CD1c-positive myeloid dendritic cell (primary cell): Measurements from ENCODE around the gene TP53BP2.
A peak's percentile ranks its signal among the peaks of the same experiment; 100 is the strongest.
"Not testable (repeated sequence)": the region's sequence is repeated elsewhere in the genome, so short reads cannot be mapped to it uniquely, and the experiment has no call there.

Experiments
- DNase-seq: peaks from one replicate; pipeline ENCODE4 v3.0.0-alpha.2; 2016; ENCODE audit errors: extremely low spot score

TP53BP2 gene

GRCh38 chr1:223831755-223832636 lies 13.8 kb downstream of the TP53BP2 start:
- peak; percentile 91 for DNase-seq

GRCh38 chr1:223829678-223830077 lies 16.1 kb downstream of the TP53BP2 start:
- peak; percentile 51 for DNase-seq

GRCh38 chr1:223828162-223828848 lies 17.4 kb downstream of the TP53BP2 start:
- no peak for DNase-seq

GRCh38 chr1:223827193-223827663 lies 18.5 kb downstream of the TP53BP2 start:
- peak; percentile 88 for DNase-seq

- peak; percentile 85 for DNase-seq
Observed at GRCh38 chr1:223825767-223826748, 19.7 kb downstream of the TP53BP2 start.

- DNase-seq, result peak; percentile 32
Observed at GRCh38 chr1:223824712-223825111, 21.0 kb downstream of the TP53BP2 start.

- DNase-seq, result no peak
Observed at GRCh38 chr1:223824287-223824686, 21.5 kb downstream of the TP53BP2 start.

GRCh38 chr1:223820971-223821370 lies 24.8 kb downstream of the TP53BP2 start:
- DNase-seq, result no peak

GRCh38 chr1:223820515-223820858 lies 25.3 kb downstream of the TP53BP2 start:
- DNase-seq, result no peak

GRCh38 chr1:223819730-223820514 lies 25.8 kb downstream of the TP53BP2 start:
- no peak for DNase-seq

- DNase-seq, result not testable (repeated sequence)
Observed at GRCh38 chr1:223817265-223817664, 28.5 kb downstream of the TP53BP2 start.

- no peak for DNase-seq
Observed at GRCh38 chr1:223815865-223816264, 29.9 kb downstream of the TP53BP2 start.

GRCh38 chr1:223815020-223815853 lies 30.5 kb downstream of the TP53BP2 start:
- no peak for DNase-seq

- DNase-seq, result no peak
Observed at GRCh38 chr1:223813645-223814044, 32.1 kb downstream of the TP53BP2 start.

- DNase-seq, result peak; percentile 55
Observed at GRCh38 chr1:223811634-223812101, 34.1 kb downstream of the TP53BP2 start.

GRCh38 chr1:223810586-223810985 lies 35.2 kb downstream of the TP53BP2 start:
- peak; percentile 15 for DNase-seq

- not testable (repeated sequence) for DNase-seq
Observed at GRCh38 chr1:223809905-223810304, 35.8 kb downstream of the TP53BP2 start.

- no peak for DNase-seq
Observed at GRCh38 chr1:223803211-223803610, 42.5 kb downstream of the TP53BP2 start.

GRCh38 chr1:223802602-223803001 lies 43.1 kb downstream of the TP53BP2 start:
- DNase-seq, result no peak

GRCh38 chr1:223802032-223802431 lies 43.7 kb downstream of the TP53BP2 start:
- DNase-seq, result no peak
